Measurements from ENCODE around the gene TXNRD2.
A peak's percentile ranks its signal among the peaks of the same experiment; 100 is the strongest.

The TXNRD2 gene

GRCh38 chr22:19941365-19942082 is at the start of gene TXNRD2, which contains the start of gene COMT:
TXNRD2 (minus strand) TSS chr22:19941818; CDS start chr22:19941803, 15 bp downstream.
COMT (plus strand) TSS chr22:19941772; CDS start chr22:19962527, 20,755 bp downstream.
- DNase-seq (ENCODE audit: low read depth in 3 of 3): peak; percentile 43 to 60 (median 43)

- DNase-seq (ENCODE audit: low read depth in 3 of 3): no peak
Measured at GRCh38 chr22:19991395-19991644, 49.7 kb upstream of the TXNRD2 start.

GRCh38 chr22:19990609-19991394 is 49.2 kb upstream of the TXNRD2 start:
- DNase-seq (ENCODE audit: low read depth in 3 of 3): no peak

GRCh38 chr22:19990188-19990587 is 48.6 kb upstream of the TXNRD2 start:
- no peak for DNase-seq (ENCODE audit: low read depth in 3 of 3)

GRCh38 chr22:19989725-19990067 is 48.1 kb upstream of the TXNRD2 start:
- DNase-seq (ENCODE audit: low read depth in 3 of 3): no peak

GRCh38 chr22:19988965-19989724 is 47.5 kb upstream of the TXNRD2 start:
- no peak for DNase-seq (ENCODE audit: low read depth in 3 of 3)

- DNase-seq (ENCODE audit: low read depth in 3 of 3): no peak
Measured at GRCh38 chr22:19988331-19988808, 46.8 kb upstream of the TXNRD2 start.

- no peak for DNase-seq (ENCODE audit: low read depth in 3 of 3)
Measured at GRCh38 chr22:19987394-19988306, 46.0 kb upstream of the TXNRD2 start.

GRCh38 chr22:19986410-19987341 is 45.1 kb upstream of the TXNRD2 start:
- peak; percentile 14 to 35 (median 21) for DNase-seq (ENCODE audit: low read depth in 3 of 3)

- DNase-seq (ENCODE audit: low read depth in 3 of 3): no peak
Measured at GRCh38 chr22:19986011-19986409, 44.4 kb upstream of the TXNRD2 start.

GRCh38 chr22:19984851-19985811 is 43.5 kb upstream of the TXNRD2 start:
- DNase-seq (ENCODE audit: low read depth in 3 of 3): no peak

- DNase-seq (ENCODE audit: low read depth in 3 of 3): no peak
Measured at GRCh38 chr22:19984201-19984753, 42.7 kb upstream of the TXNRD2 start.

GRCh38 chr22:19983741-19984140 is 42.1 kb upstream of the TXNRD2 start:
- DNase-seq (ENCODE audit: low read depth in 3 of 3): no peak

- no peak for DNase-seq (ENCODE audit: low read depth in 3 of 3)
Measured at GRCh38 chr22:19982991-19983578, 41.5 kb upstream of the TXNRD2 start.

GRCh38 chr22:19981961-19982920 is 40.6 kb upstream of the TXNRD2 start:
- no peak for DNase-seq (ENCODE audit: low read depth in 3 of 3)

GRCh38 chr22:19981171-19981960 is 39.7 kb upstream of the TXNRD2 start:
- no peak for DNase-seq (ENCODE audit: low read depth in 3 of 3)

All from stimulated activated CD4-positive, alpha-beta T cell treated with anti-CD3 and anti-CD28 coated beads, TNF-alpha, amount 100 ng/mL, for 4 hours (primary cell).